GM12801 (cell line): ENCODE results near the gene OGFOD1.

Source experiments
- CTCF ChIP-seq: IDR thresholded peaks from one replicate; pipeline ENCODE4 v1.5.1; 2011; ENCODE audit warnings: control low read depth; ENCODE audit not compliant: insufficient read length; ENCODE audit errors: extremely low read depth

OGFOD1 gene

GRCh38 chr16:56470666-56471065 lies 19.3 kb downstream of the OGFOD1 start:
- TF ChIP-seq CTCF = no peak

DNA sequence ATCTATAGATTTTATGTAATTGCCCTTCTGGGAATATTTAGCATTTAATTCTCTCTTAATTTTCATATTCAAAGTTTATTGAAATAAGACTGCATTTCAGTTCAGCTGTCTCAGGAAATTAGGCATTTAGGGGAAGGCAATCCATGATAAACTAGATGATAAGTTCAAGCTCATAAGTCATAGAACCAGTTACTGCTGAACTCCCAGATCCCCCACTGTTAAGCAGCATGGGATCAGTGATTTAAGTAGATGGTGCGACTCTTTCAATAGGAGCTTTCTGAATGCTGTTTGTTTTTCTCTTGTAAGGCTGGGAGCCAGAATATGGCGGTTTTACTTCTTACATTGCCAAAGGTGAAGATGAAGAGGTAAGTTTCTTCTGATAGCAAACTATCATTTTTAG lies 23.8 kb downstream of the OGFOD1 start:
- no peak for TF ChIP-seq CTCF

DNA sequence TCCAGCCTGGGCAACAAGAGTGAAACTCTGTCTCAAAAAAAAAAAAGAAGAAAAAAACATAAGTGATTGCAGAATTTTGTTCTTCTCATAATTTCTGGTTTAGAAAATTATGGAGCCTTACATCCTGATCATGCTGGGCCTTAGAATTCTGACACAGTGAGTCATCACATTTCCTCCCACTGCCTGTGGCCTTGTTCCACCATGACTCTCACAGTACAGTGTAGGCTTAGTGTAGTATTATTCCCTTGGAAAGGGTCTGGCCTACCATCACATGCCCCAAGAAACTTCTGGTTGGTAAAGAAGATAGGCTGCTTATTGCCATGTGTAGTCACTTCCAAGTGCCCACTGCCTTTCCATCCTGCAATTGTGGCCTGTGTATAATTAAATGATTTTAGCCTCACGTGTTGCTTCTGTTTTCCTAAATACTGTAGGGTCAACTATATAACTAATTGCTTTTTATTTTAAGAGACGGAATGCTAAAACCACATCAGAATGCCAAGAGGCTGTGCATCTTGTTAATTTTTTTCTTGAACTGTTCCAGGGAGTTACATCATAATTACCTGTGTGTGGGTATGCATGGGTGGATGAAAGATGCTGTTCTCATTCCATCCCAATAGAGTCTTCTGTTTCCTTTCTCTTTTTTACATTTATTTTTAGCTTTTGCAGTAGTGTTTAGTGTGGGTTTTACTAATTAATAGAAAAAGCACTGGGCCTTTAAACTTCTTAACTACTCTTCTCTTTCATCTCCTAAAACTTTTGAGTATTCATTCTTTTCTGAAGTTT lies 25.9 kb downstream of the OGFOD1 start:
- no peak for TF ChIP-seq CTCF

GRCh38 chr16:56478281-56479049 lies 27.1 kb downstream of the OGFOD1 start:
- no peak for TF ChIP-seq CTCF

- TF ChIP-seq CTCF = no peak
These were observed 28.1 kb downstream of the OGFOD1 start for GRCh38 chr16:56479469-56479868.

DNA sequence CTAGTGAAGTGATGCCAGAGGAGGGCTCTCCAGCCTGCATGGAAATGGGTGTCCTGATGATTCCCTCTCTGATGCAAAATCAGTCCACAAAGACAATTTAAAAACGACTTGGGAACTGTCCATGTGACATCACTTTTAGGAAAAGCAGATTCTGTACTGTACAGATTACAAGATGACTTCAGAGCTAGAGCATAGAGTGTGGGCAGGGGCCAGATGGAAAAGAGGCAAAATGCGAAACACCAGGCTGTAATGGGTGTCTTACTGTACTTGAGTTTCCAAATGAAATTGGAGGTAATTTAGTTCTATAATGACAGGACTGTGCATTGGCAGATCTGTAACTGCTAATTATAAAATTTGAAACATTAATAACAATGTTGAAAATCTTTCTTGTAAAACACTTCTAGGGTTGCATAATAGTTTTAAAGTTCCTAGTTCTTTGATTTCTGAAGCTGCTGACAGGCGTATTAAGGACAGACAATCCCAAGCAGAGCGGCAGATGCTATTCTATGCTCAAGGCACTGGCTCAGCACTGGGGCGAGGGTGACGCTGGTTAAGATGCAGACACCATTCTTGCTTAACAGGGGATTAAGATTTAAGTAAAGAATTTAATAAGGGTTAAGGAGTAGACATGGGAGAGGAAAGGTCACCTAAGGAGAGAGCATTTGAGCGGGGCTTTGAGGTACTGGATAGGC lies 29.6 kb downstream of the OGFOD1 start:
- no peak for TF ChIP-seq CTCF

- TF ChIP-seq CTCF = no peak
These were observed 30.2 kb downstream of the OGFOD1 start for GRCh38 chr16:56481468-56482122.
